ENCODE results near the gene LIMK2.

DNA sequence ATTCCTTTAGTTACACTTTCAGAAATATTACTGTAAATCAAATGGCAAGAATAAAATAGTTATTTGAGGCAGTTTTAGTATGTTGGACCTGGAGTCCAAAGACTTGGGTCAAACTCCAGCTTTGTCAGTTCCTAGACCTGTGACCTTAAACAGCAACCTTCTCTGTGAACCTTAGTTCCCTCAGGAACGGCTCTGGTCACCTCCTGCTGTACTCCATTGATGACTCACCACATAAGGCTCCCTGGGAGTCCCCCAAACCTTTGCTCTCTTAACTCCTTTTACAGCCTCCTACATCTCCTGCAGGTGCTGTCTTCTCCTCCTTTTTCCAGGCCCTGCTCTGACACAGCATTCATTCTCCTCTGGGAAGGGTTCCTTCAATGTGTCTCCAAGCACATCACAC, 29.1 kb downstream of the LIMK2 start:
- TF ChIP-seq, protein P1, sequence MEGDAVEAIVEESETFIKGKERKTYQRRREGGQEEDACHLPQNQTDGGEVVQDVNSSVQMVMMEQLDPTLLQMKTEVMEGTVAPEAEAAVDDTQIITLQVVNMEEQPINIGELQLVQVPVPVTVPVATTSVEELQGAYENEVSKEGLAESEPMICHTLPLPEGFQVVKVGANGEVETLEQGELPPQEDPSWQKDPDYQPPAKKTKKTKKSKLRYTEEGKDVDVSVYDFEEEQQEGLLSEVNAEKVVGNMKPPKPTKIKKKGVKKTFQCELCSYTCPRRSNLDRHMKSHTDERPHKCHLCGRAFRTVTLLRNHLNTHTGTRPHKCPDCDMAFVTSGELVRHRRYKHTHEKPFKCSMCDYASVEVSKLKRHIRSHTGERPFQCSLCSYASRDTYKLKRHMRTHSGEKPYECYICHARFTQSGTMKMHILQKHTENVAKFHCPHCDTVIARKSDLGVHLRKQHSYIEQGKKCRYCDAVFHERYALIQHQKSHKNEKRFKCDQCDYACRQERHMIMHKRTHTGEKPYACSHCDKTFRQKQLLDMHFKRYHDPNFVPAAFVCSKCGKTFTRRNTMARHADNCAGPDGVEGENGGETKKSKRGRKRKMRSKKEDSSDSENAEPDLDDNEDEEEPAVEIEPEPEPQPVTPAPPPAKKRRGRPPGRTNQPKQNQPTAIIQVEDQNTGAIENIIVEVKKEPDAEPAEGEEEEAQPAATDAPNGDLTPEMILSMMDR (IDR thresholded peaks at IDR 0.05; ENCODE audit: insufficient read depth, low read length, poor library complexity, severe bottlenecking) = no peak
- no peak for TF ChIP-seq EZH2phosphoT487 (conservative IDR thresholded peaks at IDR 0.05; ENCODE audit: low read length)

All from SU-DHL-6 (cell line).